ENCODE measurements around the gene HIPK2. TPM values are rescaled to one million over a fixed set of nuclear protein-coding genes. Genes with fewer than 3 reads are reported as not detected.
"Not testable (repeated sequence)": the region's sequence is repeated elsewhere in the genome, so short reads cannot be mapped to it uniquely, and the experiment has no call there.

Gene HIPK2
- total RNA-seq, 4 donors from 2014 or later: 20.9 to 40.9 (median 26.7) TPM

DNA sequence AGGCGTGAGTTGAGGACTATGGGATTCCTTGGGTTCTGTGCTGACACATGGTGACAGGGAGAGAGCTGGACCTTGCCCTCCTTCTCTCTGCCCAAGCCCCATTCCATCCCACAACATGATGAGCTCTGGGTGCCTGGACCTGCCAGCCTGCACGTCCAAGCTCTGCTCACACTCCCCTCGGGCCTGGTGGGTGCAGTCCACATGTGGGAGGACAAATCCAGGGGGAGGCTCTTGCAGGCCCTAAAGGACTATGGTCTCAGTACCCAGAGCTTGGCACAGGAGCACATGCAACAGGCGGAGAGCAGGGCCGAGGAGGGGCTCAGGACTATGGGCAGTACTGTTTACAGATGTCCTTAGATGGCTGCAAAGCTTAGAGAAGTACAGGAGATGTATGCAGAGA, 162.9 kb downstream of the HIPK2 start:
- no peak for DNase-seq (ENCODE audit: extremely low spot score)
- intact Hi-C loops (cut with DNase I): loop anchor here (10.0 kb wide), 2 partner anchors 110 to 390 kb away; no protein-coding TSS in a partner anchor
- Histone ChIP-seq H3K9me3 (no peaks in the 10 kb centered on the region), H3K36me3 (peaks cover 39 to 98% (median 80%) of the 10 kb centered on the region in 4 donors), H3K27me3 (no peaks in the 10 kb centered on the region), H3K4me3 (no peak overlapping the region), H3K4me1 (no peaks in the 10 kb centered on the region), H3K27ac (replicated peaks in 1 of 4) (no peak overlapping the region)
- TF ChIP-seq POLR2A (IDR thresholded peaks at IDR 0.05; ENCODE audit: low read depth) (no peak), POLR2AphosphoS5 (IDR thresholded peaks at IDR 0.05) (no peak), EP300 (IDR thresholded peaks at IDR 0.05) (no peak)
- TF ChIP-seq, protein P1, sequence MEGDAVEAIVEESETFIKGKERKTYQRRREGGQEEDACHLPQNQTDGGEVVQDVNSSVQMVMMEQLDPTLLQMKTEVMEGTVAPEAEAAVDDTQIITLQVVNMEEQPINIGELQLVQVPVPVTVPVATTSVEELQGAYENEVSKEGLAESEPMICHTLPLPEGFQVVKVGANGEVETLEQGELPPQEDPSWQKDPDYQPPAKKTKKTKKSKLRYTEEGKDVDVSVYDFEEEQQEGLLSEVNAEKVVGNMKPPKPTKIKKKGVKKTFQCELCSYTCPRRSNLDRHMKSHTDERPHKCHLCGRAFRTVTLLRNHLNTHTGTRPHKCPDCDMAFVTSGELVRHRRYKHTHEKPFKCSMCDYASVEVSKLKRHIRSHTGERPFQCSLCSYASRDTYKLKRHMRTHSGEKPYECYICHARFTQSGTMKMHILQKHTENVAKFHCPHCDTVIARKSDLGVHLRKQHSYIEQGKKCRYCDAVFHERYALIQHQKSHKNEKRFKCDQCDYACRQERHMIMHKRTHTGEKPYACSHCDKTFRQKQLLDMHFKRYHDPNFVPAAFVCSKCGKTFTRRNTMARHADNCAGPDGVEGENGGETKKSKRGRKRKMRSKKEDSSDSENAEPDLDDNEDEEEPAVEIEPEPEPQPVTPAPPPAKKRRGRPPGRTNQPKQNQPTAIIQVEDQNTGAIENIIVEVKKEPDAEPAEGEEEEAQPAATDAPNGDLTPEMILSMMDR (IDR thresholded peaks at IDR 0.05): no peak
- WGBS: 86% methylated on average over 4 of the region's 5 CpGs

DNA sequence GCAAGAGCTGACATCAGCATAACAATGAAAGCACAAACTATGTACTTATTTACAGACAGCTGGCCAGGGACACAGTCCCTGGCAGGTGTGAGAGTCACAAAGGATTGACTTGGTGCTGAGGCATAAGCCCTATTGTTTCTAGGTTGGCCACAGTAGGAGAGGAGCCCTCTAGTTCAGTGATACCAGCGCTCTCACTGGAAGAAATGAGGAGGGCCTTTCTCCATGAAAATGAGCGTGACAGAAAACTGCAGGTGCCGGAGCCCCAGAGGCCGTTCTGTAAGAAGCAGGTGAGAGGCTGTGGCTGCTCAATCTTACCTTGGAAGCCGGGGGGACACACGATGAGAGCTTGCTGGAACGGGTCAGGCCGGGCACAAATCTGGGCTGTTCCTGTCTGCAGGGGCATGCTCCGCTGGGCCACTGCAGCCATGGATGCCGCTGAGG, 163.8 kb downstream of the HIPK2 start:
- peaks cover 39 to 96% (median 76%) of the 10 kb centered on the region in 4 donors for H3K36me3 ChIP-seq
- no peak overlapping the region for H3K4me3 ChIP-seq
- WGBS: 94% methylated on average over 10 of the region's 10 CpGs
- intact Hi-C loops (cut with DNase I): loop anchor here (10.0 kb wide), 2 partner anchors 109 to 391 kb away; no protein-coding TSS in a partner anchor
- no peaks in the 10 kb centered on the region for H3K4me1 ChIP-seq
- no peaks in the 10 kb centered on the region for H3K9me3 ChIP-seq
- H3K27ac ChIP-seq (replicated peaks in 1 of 4): no peak overlapping the region
- TF ChIP-seq EP300 (IDR thresholded peaks at IDR 0.05) (no peak), POLR2A (IDR thresholded peaks at IDR 0.05; ENCODE audit: low read depth) (no peak), POLR2AphosphoS5 (IDR thresholded peaks at IDR 0.05) (no peak)
- TF ChIP-seq, protein P1 (IDR thresholded peaks at IDR 0.05): no peak
- no peak for DNase-seq (ENCODE audit: extremely low spot score)
- no peaks in the 10 kb centered on the region for H3K27me3 ChIP-seq

- not testable (repeated sequence) for H3K27ac ChIP-seq (replicated peaks in 1 of 4); DNase-seq (ENCODE audit: extremely low spot score); H3K4me3 ChIP-seq; H3K9me3 ChIP-seq; H3K27me3 ChIP-seq; H3K4me1 ChIP-seq
- intact Hi-C loops (cut with DNase I): loop anchor here (10.0 kb wide), 2 partner anchors 107 to 393 kb away; no protein-coding TSS in a partner anchor
- peaks cover 37 to 92% (median 63%) of the 10 kb centered on the region in 4 donors for H3K36me3 ChIP-seq
- WGBS: 99% methylated on average over 2 of the region's 2 CpGs
These were observed 166.2 kb downstream of the HIPK2 start for GRCh38 chr7:139611556-139611955.

DNA sequence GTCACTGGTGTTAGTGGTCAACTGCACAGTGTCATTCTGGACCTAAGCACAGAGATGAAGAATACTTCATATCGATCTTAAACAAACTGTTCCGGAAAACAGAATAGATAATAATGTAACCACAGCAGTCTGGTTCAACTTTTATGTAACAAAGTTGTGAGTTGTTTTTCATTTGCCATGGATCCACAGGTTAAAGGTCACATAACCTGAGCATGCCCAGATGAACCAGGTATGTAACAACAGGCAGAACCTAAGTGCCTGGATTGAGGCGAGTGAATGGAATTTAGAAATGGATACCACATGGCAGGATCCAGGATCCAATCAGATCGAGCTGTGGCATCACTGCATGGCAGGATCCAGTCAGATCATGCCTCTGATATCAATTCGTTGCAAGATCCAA, 167.2 kb downstream of the HIPK2 start:
- peaks cover 37 to 91% (median 58%) of the 10 kb centered on the region in 4 donors for H3K36me3 ChIP-seq
- TF ChIP-seq EP300 (IDR thresholded peaks at IDR 0.05) (no peak), POLR2A (IDR thresholded peaks at IDR 0.05; ENCODE audit: low read depth) (no peak), POLR2AphosphoS5 (IDR thresholded peaks at IDR 0.05) (no peak)
- TF ChIP-seq, protein P1 (IDR thresholded peaks at IDR 0.05): no peak
- 89% methylated on average over 5 of the region's 5 CpGs for WGBS

GRCh38 chr7:139603896-139604295, 173.9 kb downstream of the HIPK2 start:
- H3K36me3 ChIP-seq: peaks cover 14 to 92% (median 48%) of the 10 kb centered on the region in 4 donors
- 78% methylated on average over 5 of the region's 5 CpGs for WGBS
- H3K27ac ChIP-seq (replicated peaks in 1 of 4): no peak overlapping the region
- TF ChIP-seq POLR2A (IDR thresholded peaks at IDR 0.05; ENCODE audit: low read depth) (no peak), POLR2AphosphoS5 (IDR thresholded peaks at IDR 0.05) (no peak), EP300 (IDR thresholded peaks at IDR 0.05) (no peak)
- TF ChIP-seq, protein P1 (IDR thresholded peaks at IDR 0.05): no peak
- DNase-seq (ENCODE audit: extremely low spot score): no peak
- H3K4me3 ChIP-seq: no peak overlapping the region
- no peaks in the 10 kb centered on the region for H3K9me3 ChIP-seq
- H3K27me3 ChIP-seq: no peaks in the 10 kb centered on the region
- H3K4me1 ChIP-seq: peaks cover 0 to 4% (median 0%) of the 10 kb centered on the region in 4 donors
- intact Hi-C loops (cut with DNase I): no loop called here

More for the DNA sequence above, 167.2 kb downstream of the HIPK2 start:
- no peaks in the 10 kb centered on the region for H3K4me1 ChIP-seq
- intact Hi-C loops (cut with DNase I): loop anchor here (10.0 kb wide), 2 partner anchors 106 to 394 kb away; no protein-coding TSS in a partner anchor
- no peak for DNase-seq (ENCODE audit: extremely low spot score)
- no peak overlapping the region for H3K27ac ChIP-seq (replicated peaks in 1 of 4)
- no peaks in the 10 kb centered on the region for H3K9me3 ChIP-seq
- no peak overlapping the region for H3K4me3 ChIP-seq
- no peaks in the 10 kb centered on the region for H3K27me3 ChIP-seq
